T-helper 1 cell treated with Interleukin-12 subunit alpha and Interleukin-12 subunit beta and Interleukin-4 antibody, amounts not matched to agents 30 μg/mL and 1 μg/mL, for 36 hours (primary cell): ENCODE results near the gene SLC12A7.

ENCODE experiments used
- H3K27ac Mint-ChIP-seq: one replicate; pipeline ENCODE4 v1.8.0; 2021; ENCODE audit warnings: mild to moderate bottlenecking, mixed read lengths
- H3K27me3 Mint-ChIP-seq: one replicate; pipeline ENCODE4 v1.8.0; 2021; ENCODE audit warnings: low read depth, mixed read lengths
- H3K36me3 Mint-ChIP-seq: one replicate; pipeline ENCODE4 v1.8.0; 2021; ENCODE audit warnings: low read depth, mixed read lengths
- H3K4me1 Mint-ChIP-seq: one replicate; pipeline ENCODE4 v1.8.0; 2021; ENCODE audit warnings: low read depth, mixed read lengths
- H3K4me3 Mint-ChIP-seq: one replicate; pipeline ENCODE4 v1.8.0; 2021; ENCODE audit warnings: mild to moderate bottlenecking, moderate library complexity, mixed read lengths
- H3K9me3 Mint-ChIP-seq: one replicate; pipeline ENCODE4 v1.8.0; 2021; ENCODE audit warnings: mixed read lengths

The SLC12A7 gene

DNA sequence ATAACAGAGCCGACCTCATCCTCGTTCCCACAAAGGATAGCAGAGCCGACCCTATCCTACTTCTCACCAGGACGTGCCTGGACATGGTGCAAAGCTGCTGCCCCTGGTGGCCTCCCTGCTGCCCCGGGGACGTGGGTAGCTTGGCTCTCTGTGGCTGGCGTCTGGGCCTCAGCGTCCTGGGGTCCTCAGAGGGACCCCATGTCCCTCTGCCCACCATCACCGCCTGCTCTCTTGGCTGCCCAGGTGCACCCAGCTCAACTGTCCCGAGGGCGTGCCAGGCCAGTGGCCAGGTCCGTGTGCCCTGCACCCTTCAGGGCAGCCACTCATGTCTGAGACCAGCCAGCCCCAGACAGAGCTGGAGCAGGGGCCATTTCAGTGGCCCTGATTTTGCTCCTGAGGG is 94.8 kb downstream of the SLC12A7 start:
- Mint-ChIP-seq H3K4me3 (no peak overlapping the region), H3K9me3 (no peaks in the 10 kb centered on the region), H3K4me1 (no peaks in the 10 kb centered on the region), H3K36me3 (no peaks in the 10 kb centered on the region), H3K27me3 (no peaks in the 10 kb centered on the region), H3K27ac (no peak overlapping the region)

DNA sequence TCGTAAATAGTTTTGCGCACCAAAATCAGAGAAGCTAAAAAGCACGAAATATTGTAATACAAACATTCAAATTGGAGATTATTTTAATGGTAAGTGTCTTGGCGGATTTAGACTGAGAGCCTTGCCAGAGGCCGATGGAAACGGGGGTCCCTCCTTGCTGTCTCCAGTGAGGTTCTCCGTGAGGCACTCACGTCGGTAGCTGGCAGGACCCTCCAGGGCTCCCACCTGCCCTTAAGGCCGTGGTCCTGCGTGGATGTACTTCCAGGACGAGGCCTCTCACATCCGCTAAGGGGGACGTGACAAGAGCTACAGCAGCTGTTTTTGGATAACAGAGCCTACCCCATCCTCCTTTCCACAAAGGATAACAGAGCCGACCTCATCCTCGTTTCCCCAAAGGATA is 95.4 kb downstream of the SLC12A7 start:
- H3K9me3 Mint-ChIP-seq, result no peaks in the 10 kb centered on the region
- H3K27ac Mint-ChIP-seq, result no peak overlapping the region
- H3K36me3 Mint-ChIP-seq, result no peaks in the 10 kb centered on the region

DNA sequence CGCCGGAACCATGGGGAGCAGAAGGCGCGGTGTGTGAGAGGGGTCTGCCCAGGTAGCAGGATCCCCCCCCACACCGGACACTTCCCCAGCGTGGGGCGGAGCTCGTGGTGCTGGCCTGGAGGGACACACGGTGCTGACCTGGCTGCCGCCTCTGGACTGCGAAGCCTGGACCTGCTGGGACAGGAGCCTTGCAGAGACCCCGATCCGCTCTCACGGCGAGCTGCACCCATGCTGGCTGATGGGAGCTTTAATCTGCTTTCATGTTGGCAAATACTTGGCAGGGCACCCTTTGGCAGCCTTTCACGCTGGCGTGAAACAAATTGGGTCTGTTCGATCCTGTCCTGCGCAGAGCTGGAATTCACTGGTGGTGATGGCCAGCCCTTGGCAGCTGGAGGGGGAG is 95.8 kb downstream of the SLC12A7 start:
- Mint-ChIP-seq H3K4me1 (no peaks in the 10 kb centered on the region), H3K27me3 (peaks cover 8% of the 10 kb centered on the region), H3K4me3 (no peak overlapping the region), H3K36me3 (no peaks in the 10 kb centered on the region), H3K9me3 (no peaks in the 10 kb centered on the region), H3K27ac (no peak overlapping the region)

More for the DNA sequence above, 95.4 kb downstream of the SLC12A7 start:
- Mint-ChIP-seq H3K27me3 (peaks cover 3% of the 10 kb centered on the region), H3K4me1 (no peaks in the 10 kb centered on the region), H3K4me3 (no peak overlapping the region)

DNA sequence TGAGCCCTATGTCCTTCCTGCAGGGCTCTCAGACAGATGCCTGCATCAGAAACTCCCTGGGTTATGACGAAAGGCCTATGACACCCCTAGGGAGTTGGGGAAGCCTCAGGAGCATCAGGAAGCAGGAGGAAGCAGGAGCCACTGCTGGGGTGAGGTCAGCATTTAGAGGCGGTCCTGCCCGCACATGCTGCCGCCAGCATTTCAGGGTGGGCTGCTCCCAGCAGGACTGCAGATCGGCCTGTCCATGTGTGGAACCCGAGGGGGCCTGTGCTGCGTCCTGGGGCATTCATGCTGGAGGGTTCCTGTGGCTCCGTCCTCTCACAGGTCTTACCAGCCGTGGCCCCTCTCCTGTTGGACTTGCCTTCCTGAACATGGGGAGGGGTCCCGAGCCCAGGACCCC is 96.4 kb downstream of the SLC12A7 start:
- Mint-ChIP-seq H3K36me3 (no peaks in the 10 kb centered on the region), H3K9me3 (no peaks in the 10 kb centered on the region), H3K27me3 (peaks cover 9% of the 10 kb centered on the region)

DNA sequence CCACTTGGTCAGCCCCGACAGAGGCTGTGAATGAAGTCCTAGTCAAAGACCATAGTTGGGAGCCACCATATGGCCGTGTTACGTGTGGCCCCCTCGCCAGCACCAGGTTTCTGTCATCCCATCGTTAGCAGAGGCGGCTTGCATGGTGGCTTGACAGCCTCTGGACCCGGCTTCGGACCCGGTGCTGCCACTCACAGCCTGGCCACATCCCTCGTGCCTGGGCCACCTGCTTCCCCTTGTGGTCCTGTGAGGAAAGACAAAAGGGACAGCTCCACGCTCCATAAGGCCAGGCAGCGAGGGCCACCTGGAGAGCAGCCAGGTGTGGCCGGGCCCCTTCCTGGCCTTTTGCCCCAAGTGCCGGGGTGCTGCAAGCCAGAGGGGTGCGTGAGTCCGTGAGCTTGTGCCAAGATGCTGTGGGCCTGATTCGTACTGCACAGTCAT is 97.1 kb downstream of the SLC12A7 start:
- no peak overlapping the region for H3K4me3 Mint-ChIP-seq
- no peaks in the 10 kb centered on the region for H3K9me3 Mint-ChIP-seq
- H3K27ac Mint-ChIP-seq, result no peak overlapping the region
- peaks cover 2% of the 10 kb centered on the region for H3K4me1 Mint-ChIP-seq
- H3K27me3 Mint-ChIP-seq, result peaks cover 16% of the 10 kb centered on the region
- no peaks in the 10 kb centered on the region for H3K36me3 Mint-ChIP-seq

More for the DNA sequence above, 96.4 kb downstream of the SLC12A7 start:
- Mint-ChIP-seq H3K4me1 (no peaks in the 10 kb centered on the region), H3K4me3 (no peak overlapping the region), H3K27ac (no peak overlapping the region)

DNA sequence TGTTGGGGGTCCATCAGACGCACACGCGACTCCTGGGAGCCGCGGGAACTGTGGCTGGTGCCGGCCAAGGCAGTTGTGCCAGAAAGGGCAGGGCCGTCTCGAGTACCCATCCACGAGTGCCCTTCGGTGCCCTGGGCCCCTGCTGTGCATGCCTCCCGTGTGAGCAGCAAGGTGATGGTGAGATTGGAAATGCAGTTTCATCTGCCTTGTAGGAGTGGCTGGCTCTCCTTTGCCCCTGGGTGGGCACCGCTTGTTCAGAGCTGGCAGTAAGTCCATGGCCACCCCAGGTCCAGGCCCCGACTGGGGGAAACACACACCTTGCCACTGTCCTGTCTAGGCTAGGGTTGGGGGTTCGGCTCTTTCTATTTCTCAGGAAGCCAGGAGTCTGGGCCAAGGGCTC is 97.5 kb downstream of the SLC12A7 start:
- H3K27ac Mint-ChIP-seq, result no peak overlapping the region

DNA sequence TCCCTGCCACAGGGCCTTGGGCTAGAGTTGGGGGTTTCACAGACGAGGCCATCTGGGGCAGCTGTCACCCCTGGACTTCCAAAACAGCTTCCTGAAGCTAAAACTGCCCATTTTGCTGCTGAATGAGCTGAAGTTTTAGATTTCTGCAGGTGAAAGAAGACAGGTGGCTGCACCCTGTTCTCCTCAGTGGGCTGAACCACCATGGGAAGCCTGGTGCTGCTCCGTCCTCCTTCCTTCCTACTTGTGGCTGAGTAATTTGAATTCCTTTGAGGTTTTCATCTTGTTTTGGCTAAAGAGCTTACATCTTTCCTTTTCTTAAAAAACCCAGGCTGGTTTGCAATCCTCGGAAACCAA is 97.9 kb downstream of the SLC12A7 start:
- H3K27ac Mint-ChIP-seq, result no peak overlapping the region
- H3K4me1 Mint-ChIP-seq, result peaks cover 2% of the 10 kb centered on the region
- no peaks in the 10 kb centered on the region for H3K36me3 Mint-ChIP-seq
- H3K27me3 Mint-ChIP-seq, result peaks cover 20% of the 10 kb centered on the region
- no peaks in the 10 kb centered on the region for H3K9me3 Mint-ChIP-seq
- H3K4me3 Mint-ChIP-seq, result no peak overlapping the region

More for the DNA sequence above, 97.5 kb downstream of the SLC12A7 start:
- no peak overlapping the region for H3K4me3 Mint-ChIP-seq
- no peaks in the 10 kb centered on the region for H3K36me3 Mint-ChIP-seq
- H3K9me3 Mint-ChIP-seq, result no peaks in the 10 kb centered on the region
- H3K4me1 Mint-ChIP-seq, result peaks cover 2% of the 10 kb centered on the region
- peaks cover 20% of the 10 kb centered on the region for H3K27me3 Mint-ChIP-seq

DNA sequence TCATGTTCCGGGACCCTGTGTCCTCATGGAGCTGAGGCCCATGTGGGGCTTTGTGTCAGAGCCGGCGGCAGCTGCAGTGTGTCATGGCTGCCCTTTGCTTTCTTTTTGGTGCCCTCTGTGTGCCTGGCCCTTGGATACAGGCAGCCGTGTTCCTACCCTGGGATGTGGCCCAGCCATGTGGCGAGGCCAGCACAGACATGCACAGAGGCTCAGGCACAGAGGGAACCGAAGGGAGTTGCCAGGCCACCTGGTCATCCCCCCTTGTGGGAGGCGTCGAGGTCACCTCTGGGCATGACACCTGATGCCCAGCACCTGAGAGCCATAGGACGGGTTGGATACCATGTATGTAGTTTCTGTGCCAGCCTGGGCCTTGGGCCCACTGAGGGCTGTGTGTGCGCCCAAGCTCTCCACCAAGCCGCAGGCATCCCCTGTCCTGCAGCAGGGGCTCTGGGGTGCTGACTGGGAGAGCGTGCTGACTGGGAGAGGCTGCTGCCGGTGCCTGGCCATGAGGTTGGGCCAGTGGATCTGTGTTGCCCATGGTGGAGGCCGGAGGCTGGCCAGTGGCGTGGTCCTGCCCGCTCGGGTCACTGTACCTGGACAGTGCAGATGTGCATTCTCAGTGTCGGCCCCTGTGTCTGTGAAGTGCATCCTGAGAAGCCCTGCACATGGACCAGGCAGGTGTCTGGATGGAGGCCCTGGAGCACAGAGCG is 98.5 kb downstream of the SLC12A7 start:
- no peaks in the 10 kb centered on the region for H3K36me3 Mint-ChIP-seq
- peaks cover 20% of the 10 kb centered on the region for H3K27me3 Mint-ChIP-seq
- no peak overlapping the region for H3K4me3 Mint-ChIP-seq
- no peaks in the 10 kb centered on the region for H3K9me3 Mint-ChIP-seq
- H3K27ac Mint-ChIP-seq, result no peak overlapping the region
- peaks cover 2% of the 10 kb centered on the region for H3K4me1 Mint-ChIP-seq

DNA sequence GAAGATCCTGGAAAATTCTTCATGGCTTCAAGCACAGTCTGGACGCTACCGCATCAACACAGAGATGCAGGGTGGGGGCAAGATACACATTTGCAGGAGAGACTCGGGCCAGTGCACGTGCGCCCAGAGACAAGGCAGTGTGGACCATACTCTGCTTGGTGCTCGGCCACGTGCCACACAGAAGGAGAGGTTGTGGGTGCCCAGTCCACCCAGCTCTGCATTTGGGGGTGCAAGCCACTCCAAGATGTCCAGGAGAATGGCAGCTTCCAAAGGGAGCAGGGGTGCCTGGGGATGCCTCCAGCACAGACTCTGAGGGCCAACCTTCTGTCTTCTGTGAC is 99.0 kb downstream of the SLC12A7 start:
- Mint-ChIP-seq H3K9me3 (no peaks in the 10 kb centered on the region), H3K4me3 (no peak overlapping the region), H3K27me3 (peaks cover 24% of the 10 kb centered on the region), H3K36me3 (peaks cover under 1% of the 10 kb centered on the region), H3K27ac (no peak overlapping the region), H3K4me1 (peaks cover 2% of the 10 kb centered on the region)

DNA sequence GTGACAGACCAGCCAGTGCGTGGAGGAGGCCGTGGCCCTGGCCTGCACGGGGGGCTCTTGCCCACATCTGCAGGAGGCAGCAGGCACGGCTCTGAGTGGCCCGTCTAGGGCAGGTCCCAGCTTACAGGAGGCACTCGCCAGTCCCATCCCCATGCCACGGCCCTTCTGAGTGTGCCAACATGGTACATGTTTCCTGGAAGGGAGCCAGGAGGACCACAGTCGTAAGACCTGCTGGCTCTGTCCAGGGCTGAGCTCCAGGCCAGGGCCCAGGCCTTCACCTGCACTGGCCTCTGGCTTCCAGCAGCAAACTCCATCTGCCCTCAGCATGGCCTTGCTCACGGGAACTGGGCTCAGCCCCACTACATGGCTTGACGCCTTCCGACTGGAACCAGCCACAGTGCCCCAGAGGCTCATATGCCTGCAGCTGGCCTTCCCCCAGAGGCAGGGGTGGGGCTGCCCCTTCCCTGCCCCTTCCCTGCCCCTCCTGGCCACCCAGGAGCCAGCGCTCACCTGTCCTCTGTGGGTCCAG is 99.5 kb downstream of the SLC12A7 start:
- H3K4me1 Mint-ChIP-seq, result peaks cover 4% of the 10 kb centered on the region
- no peak overlapping the region for H3K4me3 Mint-ChIP-seq
- no peaks in the 10 kb centered on the region for H3K9me3 Mint-ChIP-seq
- H3K36me3 Mint-ChIP-seq, result peaks cover 2% of the 10 kb centered on the region
- H3K27me3 Mint-ChIP-seq, result peaks cover 29% of the 10 kb centered on the region
- H3K27ac Mint-ChIP-seq, result no peak overlapping the region

DNA sequence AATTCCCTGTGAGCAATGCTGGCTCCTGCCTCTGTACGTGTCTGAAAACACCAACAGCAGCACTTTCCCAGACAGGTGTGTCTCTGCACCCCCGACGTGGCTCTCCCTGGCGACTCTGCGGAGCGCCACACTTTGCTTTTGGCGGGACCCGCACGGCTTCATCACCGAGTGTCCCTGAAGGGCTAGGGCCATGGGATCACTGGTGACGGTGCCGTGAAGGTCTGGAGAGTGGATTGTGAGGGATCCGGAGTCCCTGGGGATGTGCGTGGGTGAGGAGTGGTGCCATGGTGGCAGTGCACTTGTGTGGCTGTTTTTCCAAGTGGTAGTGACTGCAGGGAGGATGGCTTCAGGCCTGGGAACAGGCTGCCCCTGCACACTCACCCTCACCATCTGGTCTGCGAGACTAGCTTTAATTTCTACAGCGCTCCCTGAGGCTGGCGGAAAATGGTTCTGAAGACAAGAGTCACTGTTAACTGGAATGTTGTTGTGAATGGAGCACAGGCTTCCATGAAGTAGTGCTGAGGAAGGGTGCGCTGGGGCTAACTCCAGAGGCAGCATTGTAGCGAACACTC is 100.0 kb downstream of the SLC12A7 start:
- H3K36me3 Mint-ChIP-seq, result peaks cover 2% of the 10 kb centered on the region
- H3K27me3 Mint-ChIP-seq, result peaks cover 34% of the 10 kb centered on the region
- H3K27ac Mint-ChIP-seq, result no peak overlapping the region
- no peaks in the 10 kb centered on the region for H3K9me3 Mint-ChIP-seq
- H3K4me3 Mint-ChIP-seq, result no peak overlapping the region
- peaks cover 4% of the 10 kb centered on the region for H3K4me1 Mint-ChIP-seq

DNA sequence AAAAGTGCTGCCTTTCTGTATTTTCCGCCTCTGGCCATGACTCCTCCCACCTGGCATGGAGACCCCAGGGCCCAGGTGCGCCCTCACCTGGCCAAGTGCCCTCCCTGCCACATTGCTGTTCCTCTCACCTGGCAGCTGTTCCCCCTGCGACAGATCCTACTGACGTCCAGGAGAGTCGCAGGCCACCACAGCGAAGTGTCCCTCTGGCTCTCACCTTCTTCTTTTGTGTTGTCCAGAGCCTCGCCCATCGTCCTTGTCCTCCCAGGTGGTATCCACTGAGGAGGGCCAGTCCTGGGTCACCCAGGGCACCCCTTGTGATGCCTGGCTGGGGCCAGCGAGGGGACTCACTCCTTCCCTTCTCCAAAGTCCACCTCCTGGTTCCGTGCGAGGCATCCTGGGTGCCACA is 100.6 kb downstream of the SLC12A7 start:
- H3K4me3 Mint-ChIP-seq, result no peak overlapping the region
- H3K4me1 Mint-ChIP-seq, result peaks cover 4% of the 10 kb centered on the region
- peaks cover 40% of the 10 kb centered on the region for H3K27me3 Mint-ChIP-seq
- H3K27ac Mint-ChIP-seq, result no peak overlapping the region
- H3K9me3 Mint-ChIP-seq, result no peaks in the 10 kb centered on the region
- peaks cover 2% of the 10 kb centered on the region for H3K36me3 Mint-ChIP-seq

DNA sequence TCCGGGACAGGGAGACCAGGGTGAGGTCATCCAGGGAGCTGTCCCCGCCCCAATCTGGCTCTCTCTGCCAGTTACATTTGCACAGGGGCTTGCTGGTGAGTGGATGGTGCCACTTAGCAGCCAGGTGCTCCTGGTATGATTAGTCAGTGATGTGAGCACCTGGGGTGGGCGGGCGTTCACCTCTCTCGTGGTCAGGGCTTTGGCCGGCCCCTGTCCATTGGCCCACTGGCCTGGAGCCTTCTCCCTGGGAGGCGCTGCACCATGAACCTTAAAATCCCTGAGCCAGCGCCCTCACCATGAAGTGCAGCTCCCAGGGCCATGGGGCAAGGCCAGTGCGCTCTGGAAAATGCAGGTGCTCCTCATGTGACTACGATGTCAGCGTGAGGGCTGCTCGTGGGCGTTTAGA is 101.2 kb downstream of the SLC12A7 start:
- H3K4me1 Mint-ChIP-seq, result peaks cover 6% of the 10 kb centered on the region
- peaks cover 2% of the 10 kb centered on the region for H3K36me3 Mint-ChIP-seq
- H3K27me3 Mint-ChIP-seq, result peaks cover 45% of the 10 kb centered on the region
- H3K9me3 Mint-ChIP-seq, result no peaks in the 10 kb centered on the region
- H3K27ac Mint-ChIP-seq, result no peak overlapping the region
- peak overlapping the region; percentile 25 for H3K4me3 Mint-ChIP-seq

DNA sequence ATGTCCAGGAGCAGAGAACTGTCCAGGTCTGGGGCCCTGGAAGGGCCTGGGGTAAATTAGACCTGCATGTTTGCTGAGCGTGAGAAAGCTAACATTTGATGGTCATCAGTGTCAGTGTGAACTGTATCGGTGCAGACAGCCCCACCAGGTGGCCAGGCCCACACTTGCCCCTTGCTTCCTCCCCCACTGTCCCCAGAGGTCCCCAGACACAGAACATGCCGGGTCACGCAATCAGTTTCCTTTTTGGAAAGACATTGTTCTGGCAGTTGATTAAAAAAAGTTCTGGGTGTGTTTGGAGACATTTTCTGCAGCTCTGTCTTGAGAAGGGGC is 101.7 kb downstream of the SLC12A7 start:
- H3K4me1 Mint-ChIP-seq, result peaks cover 6% of the 10 kb centered on the region
- H3K4me3 Mint-ChIP-seq, result peak overlapping the region; percentile 50
- peaks cover 2% of the 10 kb centered on the region for H3K36me3 Mint-ChIP-seq
- H3K9me3 Mint-ChIP-seq, result no peaks in the 10 kb centered on the region
- peaks cover 46% of the 10 kb centered on the region for H3K27me3 Mint-ChIP-seq
- H3K27ac Mint-ChIP-seq, result no peak overlapping the region

DNA sequence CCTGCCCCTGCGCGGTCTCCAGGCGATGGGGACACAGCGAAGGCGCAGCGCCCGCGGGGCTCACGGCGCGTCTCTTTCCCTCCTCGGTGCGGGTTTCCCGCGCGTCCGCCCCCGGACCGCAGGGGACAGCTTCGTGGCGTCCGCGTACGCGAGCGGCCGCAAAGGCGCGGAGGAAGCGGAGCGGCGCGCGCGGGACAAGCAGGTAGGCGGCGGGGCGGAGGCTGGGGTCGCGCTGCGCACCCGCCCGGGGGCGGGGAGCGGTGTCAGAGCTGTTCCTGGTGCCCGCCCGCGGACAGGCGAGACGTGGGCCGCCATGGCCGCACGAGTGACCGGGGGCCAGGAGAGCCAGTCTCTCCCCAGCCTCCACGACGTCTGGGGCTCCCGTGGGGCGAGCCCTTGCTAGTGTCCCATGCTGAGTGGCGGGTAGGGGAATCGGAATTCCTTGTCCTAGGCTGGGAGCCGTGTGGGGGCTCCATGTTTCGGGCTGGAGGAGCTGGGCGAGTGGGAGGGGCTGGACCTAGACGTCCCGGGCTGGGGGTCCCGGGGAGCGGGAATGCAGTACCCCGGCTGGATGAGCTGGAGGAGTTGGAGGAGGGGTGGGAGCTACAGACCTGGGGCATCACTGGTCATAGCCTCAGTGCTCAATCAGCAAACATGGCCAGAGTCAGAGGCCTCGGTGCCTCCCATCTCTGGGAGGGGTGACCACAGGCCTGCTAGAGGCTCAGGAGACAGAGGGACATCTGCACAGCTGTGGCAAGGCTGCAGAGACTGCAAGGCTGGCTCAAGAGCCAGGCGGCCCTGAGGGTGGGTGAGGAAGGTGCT is 102.3 kb downstream of the SLC12A7 start:
- Mint-ChIP-seq H3K4me3 (peak overlapping the region; percentile 50), H3K27me3 (peaks cover 46% of the 10 kb centered on the region), H3K4me1 (peaks cover 6% of the 10 kb centered on the region), H3K9me3 (no peaks in the 10 kb centered on the region), H3K36me3 (peaks cover 2% of the 10 kb centered on the region), H3K27ac (no peak overlapping the region)
